NCI-H226 (cell line): ENCODE results near the gene SLC37A1.

ENCODE experiments used
- DNase-seq: peaks from one replicate; pipeline ENCODE4 v3.0.0-alpha.2; 2015

Gene SLC37A1

DNA sequence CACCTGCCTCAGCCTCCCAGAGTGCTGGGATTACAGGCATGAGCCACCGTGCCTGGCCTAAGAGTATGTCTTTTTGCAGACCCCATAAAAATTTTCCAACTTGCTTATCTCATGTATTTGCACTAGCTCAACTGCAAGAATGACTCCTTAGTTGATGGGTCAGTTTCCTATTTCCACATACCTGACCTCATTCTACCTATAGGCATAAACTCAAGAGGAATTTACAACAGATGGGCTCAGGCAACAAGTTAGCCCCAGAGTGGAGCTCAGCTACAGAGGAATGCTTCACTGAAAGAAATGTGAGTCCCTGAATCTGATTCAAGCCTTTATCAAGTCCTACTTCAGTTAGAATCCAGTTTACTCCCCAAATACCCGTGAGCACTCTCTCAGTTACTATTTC is 5.3 kb upstream of the SLC37A1 start:
- peak; percentile 63 for DNase-seq

DNA sequence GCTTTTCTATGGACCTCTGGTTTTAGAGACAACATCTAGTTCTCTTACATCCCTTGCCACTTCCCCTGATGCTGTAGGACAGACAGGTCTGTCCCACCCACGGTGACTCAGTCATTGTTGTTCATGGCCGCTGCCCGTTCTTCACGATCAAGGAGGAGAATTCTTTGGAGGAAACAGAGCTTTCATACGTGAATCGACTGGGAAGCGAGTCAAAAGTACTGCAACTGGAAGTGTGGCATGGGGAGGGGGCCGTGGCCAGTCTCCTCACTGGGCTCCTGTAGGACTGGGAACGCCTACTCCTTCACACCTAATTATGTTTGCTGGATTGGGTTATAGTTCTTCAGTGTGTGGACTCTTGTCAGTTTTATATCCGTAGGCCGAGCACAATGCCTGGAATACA is 4.4 kb upstream of the SLC37A1 start:
- no peak for DNase-seq

DNA sequence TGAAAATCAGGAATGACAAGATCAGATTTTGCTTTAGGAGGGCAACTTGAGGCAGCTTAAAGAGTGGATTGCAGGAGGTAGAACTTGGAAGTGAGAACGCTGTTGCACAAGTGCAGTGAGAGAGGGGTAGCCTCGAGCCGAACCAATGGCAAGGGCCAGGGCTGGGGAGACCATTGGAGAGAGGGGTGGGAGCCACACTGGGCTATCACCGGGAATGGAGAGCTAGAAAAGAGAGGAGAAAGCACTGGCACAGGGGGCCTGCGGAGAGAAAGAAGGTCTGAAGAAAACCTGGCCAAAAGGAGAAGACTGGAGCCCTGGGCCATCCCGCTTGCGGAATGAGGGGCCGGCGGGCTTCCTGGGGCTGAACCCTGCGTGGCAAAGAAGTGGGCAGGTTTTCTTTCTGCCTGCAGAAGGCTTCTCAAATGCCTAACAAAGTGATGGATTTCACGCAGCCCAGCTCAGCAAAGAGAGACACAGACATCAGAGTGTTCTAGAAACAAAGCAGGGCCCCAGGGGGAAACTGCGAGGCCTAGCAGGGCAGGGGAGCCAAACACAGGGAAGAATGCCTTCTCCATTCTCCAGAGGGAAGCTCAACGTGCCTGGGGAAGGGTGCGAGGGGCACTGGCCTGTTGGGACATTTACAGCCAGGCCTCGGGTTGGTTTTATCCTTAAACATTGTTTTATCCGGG is 1.2 kb upstream of the SLC37A1 start:
- no peak for DNase-seq

DNA sequence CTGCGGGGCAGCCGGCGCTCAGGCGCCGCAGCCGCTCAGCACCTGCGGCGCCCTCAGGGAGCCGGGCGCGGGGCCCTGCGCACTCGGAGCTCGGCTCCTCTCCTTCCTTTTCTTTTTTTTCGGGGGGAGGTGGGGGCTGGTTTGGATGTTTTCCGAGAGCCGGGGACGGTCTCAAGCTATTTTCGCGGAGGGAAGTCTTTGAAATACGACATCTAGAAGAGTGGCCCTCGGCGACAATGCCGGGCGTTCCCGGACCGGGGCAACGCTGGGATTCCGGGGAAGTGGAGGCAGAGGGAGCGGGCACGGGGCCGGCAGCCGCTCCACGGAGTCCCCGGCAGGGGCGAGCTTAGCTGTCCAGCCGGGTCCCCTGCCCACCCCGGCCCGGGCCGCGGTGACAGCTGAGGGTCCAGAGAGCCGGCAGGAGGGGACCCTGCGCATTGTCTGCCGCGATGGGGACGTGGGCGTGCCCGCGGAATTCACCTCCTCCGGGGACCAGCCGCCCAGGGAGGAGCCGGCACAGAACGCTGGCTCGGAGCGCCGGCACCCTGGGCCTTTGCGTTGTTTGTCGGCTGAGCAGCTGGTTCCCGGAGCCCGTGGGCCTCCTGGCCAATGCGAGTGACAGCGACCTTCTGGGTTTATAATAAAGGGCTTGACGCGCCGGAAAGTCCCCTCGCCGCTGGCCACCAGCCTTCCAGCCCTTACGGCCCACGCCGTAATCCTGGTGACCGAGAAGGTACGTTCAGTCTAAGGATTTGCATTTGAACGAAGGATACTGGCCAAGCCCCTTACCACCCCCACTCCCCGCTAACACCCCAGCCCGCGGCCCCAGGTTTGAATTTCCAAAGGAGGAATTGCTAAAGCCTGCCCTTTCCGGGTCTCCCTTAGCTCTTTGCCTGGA is 582 bp downstream of the SLC37A1 start:
- DNase-seq, result no peak

DNA sequence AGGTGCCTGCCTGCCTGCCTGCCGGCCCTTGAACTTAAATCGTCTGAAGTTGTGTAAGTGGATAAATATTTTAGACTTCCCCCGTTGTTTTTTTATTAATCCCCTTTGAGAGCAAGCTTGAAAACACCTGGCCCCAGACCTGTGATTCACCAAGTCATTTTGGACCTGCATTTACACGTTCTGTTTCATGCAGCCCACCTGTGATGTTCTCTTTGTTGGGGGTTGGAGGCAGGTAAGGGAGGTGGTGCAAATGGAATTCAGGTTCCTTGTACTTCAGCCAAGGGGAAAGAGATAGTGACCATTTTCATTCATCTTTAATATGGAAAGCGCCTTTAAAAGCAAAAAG is 1.2 kb downstream of the SLC37A1 start:
- DNase-seq, result no peak

DNA sequence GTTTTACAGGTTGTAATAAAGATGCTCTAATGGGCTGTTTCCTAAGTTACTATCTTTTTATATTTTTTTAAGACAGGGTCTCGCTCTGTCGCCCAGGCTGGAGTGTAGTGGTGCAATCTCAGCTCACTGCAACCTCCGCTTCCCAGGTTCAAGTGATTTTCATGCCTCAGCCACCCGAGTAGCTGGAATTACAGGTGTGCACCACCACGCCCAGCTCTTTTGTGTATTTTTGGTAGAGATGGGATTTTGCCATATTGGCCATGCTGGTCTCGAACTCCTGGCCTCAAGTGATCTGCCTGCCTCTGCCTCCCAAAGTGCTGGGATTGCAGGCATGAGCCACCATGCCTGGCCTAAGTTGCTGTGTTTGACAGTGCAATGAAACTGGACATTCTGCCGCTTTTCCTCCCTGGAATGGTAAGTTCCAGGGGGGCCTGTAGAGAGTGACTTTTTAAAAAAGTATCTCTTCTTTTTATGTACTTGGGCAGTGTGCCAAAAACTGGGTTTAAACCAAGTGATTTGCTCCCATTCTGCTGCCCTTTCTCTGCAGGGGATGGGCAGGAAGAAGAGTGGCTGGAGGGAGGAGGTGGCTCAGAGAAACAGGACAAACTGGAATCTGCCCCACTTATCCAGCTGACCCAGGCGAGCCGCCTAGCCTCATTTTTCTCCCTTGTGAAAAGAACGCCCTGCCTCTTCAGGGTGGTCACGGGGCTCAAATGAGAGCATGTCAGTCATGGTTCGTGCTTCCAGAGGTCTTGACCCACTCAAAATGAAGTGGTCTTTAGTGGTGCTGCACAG is 2.3 kb downstream of the SLC37A1 start:
- no peak for DNase-seq

DNA sequence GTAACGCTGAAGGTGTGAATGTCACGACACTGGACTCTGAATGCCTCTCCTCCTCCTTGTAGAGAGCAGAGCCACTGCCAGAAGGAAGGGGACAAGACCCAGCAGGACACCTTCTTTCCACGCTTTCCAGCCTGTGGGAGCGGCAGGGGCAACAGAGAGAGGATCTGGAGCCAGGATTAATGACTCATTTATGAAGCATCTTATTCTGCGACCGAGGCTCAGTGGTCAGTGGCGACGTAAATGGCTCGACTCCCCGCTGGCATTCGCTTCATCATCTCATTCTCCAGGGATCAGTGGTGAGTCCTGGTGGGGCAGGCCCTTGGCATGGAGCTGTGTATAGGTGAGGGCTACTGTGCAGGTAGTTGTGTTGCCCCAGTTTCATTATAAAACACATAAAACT is 4.6 kb downstream of the SLC37A1 start:
- DNase-seq, result peak; percentile 17

DNA sequence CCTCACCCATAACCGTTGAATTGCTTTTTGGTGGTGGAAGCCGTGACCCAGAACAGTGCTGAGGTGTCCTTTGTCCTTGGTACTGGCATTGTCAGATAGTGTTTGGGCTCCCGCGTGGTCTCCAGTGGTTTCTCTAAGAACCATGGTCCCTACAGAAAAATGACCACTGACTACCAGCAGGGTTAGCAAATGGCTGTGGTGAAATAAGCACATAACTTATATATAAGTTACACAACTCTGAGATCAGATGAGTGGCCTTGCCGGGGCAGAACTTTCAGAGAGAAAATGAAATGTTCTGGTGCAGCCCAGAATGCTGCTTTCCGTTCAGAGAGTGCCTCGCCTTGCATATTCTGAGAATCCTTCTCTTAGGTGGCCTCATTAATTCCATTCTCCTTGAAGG is 5.0 kb downstream of the SLC37A1 start:
- DNase-seq, result no peak

DNA sequence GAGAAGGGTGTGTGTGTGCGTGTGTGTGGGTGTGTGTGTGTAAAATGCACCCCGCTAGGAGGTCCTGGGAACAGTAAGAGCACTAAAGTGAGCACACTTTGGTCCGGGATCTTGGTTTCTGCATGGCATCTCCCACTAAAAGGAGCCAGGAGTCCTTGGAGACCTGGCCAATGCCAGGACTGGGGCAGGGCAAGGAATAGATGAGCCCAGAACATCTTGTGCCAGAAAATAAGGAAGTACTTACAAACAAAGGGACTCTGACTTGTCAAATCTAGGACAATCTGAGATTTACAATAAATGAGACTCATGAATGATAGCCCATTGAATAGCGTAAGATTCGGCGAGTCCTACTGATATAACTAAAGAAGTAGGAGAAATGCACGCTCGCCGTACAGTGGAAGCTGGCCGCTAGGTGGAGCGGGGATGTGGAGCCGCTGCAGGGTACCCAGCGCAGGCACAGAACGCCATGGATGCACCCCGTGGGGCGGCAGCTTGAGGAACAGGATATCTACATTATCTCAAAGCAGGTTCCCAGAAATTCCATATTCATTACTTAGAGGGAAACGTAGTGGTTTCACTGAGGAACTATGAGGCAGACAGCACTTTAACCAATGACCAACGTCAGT is 7.1 kb downstream of the SLC37A1 start:
- no peak for DNase-seq

DNA sequence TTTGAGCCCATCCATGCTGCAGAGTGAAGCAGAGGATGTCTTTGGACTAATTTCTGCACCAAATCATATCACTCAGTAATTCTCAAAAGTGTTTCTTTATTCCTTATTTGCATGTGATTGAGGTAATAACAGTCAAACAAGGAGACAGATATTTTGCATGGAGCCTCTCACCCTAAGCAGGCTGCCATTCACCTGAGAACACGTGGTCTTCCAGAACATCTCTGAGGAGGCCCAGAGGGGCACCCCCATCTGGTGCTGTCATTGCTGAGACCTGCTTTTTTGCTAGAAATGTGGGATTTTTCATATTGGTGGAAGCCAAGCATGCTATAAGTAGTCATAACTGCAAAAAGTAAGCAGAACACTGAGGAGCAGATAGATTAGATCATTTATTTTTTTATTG is 7.7 kb downstream of the SLC37A1 start:
- no peak for DNase-seq

DNA sequence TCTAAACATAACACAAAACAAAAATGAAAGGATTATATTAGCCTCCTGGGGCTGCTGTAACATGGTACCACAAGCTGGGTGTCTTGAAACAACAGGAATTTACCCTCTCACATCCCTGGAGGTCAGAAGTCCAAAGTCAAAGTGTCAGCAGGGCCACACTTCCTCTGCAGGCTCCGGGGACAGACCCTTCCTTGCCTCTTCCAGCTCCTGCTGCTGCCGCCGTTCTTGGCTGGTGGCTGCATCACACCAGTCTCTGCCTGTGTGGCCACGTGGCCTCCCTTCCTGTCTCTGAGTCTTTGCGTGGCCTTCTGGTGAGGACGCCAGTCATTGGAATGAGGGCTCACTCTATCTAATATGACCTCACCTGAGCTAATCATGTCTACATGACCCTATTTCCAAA is 8.2 kb downstream of the SLC37A1 start:
- DNase-seq, result no peak

DNA sequence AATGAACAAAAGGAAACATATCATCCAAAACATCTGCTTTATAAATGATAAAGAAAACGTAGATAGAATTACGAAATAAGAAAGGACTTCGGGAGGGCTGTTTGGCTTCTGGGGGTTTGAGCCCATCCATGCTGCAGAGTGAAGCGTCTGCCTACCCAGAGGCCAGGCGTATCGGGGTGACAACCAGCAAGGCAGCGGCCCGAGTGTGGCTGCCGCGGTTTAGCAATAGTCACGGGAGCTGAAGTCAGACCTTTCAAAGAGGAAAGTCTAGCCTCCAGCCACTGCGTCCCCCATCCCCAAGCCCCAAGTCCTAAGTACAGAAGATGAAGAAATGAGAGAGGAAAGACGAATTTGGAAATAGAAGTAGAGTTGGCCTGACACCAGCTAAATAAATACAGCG is 8.6 kb downstream of the SLC37A1 start:
- no peak for DNase-seq

DNA sequence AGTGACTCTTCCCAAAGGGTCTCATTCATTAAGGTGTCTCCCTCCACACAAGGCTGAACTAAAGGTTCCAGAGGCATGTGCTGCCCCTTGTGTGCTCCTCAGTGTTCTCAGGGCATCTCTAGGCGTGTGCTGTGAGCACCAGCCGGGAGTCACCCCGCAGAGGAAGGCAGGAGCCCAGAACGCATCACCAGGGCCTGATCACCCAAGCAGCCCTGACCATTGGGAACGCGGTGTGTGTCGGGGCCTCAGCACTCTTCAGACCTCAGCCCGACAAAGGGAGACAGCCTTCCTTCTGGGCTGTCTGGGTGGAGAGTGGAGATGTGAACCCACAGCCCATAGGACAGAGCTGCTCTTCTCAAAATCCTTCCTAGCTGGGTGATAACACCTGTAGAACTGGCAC is 9.1 kb downstream of the SLC37A1 start:
- no peak for DNase-seq

DNA sequence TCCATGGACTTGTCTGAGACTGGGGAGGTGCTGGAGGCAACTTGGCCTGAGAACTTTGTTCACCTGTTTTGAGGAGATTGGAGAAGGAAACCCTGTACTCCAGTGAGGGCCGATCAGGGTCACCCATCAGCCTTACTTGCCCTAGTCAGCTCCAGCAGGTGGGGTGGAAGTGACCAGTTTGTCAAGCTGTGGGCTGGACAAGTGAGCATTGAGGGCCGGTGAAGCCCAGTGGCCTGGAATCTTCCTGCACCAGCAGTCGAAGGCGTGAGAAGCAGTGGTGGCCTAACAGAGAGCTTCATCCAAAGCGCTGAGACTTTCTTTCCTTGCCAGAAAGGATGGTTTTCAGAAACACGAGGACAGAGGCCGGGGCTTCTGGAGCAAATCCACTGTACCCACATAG is 9.6 kb downstream of the SLC37A1 start:
- DNase-seq, result no peak

DNA sequence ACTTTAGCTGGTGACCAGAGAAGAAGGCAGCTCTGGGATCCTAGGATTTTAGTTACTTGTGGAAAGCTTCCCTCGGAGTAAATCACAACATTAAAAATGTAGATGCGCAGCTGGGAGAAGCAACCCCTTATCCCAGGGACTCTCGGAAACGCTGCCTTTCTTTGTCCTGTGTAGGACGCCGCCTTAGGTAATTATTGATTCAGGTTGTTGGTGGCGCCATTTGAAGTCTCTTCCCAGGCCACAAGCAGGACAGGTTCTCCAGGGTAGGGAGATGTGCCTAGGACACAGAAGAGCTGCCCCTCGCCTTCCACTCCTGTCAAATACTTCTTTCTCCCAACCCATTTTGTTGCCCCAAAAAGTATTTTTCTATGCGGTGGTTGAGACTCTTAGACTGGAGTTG is 10.3 kb downstream of the SLC37A1 start:
- DNase-seq, result no peak

DNA sequence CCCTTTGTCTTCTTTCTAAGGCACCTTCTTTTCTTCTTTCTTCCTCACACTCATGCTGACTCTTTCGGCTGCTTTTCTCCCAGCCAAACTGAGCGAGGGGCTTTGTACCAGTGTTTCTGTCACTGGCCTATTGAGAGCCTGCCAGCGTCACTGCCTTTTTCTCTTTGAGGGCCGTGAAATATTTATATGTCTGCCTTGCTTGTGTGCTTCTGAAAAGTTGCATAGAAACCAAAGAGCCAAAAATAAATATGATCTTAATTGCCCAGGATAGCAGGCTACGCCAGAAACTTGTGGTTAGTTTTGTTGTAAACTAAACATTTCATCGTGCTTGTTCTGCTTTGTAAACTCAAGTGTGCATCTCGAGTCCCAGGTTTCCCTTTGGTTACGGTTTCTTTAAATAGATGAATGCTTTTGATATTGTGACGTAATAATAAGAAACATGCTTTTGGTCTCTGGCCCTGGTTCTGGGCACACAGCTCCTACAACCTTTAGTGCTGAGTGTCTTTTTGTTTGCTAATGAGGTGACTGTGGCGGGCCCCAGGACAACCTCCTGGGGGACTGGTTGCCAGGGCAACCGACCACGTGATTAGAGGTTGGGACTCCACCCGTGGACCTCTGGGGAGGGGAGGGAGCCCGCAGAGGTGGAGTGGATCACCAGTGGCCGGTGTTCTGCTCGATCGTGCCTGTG is 10.8 kb downstream of the SLC37A1 start:
- no peak for DNase-seq

DNA sequence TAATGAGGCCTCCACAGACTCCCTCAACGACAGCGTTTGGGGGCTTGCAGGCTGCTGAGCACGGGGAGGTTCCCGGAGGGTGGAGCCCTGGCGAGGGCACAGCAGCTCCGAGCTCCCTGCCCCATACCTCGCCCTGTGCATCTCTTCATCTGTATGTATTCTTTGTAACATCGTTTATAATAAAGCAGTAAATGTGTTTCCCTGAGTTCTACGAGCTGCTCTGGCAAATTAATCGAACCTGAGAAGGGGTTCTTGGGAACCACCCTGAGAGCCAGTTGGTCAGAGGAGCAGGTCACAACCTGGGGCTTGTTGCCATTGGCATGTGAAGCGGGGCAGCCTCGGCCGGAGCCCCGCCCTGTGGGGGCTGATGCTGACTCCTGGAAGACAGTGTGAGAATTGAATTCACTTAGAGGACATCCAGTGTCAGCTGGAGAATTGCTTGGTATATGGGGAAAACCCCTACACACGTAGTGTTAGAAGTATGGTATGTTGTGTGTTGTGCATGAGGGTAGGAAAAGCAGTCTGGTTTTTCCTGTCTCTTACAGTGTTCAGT is 11.5 kb downstream of the SLC37A1 start:
- DNase-seq, result no peak

DNA sequence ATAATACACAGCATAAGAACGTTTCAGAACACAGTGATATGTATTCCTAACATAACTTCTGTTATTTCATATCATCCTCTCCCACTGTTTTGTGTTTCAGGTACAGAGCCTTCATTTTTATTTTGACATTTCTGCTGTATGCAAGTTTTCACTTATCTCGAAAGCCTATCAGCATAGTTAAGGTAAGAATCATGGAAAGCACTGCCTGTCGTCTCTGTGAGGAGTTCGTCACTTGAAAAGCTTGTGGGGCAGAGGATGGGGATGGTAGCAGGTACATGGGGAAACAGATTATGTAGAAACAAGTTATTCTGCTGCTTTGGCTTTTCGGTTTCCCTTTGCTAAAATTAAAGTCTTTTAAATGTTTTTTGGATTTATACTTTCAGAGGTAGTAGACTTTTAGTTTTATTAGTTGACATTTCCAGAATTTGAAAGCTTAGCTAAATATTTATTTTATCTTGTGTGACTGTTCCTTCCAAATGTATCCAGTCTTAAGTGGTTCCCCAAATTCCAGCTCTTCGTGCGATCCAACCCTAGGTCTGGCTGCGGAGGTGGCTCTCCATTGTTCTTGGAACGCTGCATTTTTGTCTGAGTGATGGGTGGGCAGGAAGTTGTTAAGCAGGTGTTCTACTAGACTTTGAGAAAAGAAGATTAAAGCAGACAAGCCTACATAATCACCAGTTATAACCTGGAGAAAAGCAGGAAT is 12.2 kb downstream of the SLC37A1 start:
- no peak for DNase-seq

DNA sequence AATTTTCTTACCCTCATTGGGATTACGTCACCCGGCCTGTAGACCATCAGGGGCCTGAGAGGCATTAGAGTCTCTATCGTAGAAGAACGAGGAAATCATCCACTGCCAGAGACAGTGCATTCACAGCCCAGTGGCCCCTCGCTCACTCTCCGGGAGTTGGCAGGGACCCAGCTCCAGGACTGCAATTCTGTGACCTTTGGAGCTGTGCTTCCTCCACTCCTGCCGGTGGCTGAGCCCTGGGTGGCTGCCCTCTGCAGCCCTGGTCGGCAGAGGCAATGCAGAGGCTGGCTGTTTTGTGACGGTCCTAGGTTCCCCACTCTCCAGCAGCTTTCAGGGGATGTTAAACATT is 12.7 kb downstream of the SLC37A1 start:
- no peak for DNase-seq

DNA sequence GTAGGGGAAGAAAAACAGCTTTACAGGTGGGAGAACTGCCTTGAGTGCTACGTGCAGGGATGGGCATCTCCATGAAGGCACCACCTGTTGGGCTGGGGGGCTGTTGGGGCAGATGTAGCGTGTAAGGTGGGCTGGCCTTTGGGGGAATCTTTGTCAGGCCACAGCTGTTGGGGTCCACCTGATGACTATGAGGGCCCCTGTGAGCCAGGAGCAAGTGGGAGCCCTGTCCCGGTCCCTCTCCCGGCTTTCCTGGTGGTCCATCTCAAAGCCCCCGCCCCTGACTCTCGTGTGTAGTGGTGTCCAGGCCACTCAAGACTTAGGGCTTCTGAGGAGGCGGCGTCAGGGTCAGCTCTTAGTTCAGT is 13.5 kb downstream of the SLC37A1 start:
- DNase-seq, result no peak

DNA sequence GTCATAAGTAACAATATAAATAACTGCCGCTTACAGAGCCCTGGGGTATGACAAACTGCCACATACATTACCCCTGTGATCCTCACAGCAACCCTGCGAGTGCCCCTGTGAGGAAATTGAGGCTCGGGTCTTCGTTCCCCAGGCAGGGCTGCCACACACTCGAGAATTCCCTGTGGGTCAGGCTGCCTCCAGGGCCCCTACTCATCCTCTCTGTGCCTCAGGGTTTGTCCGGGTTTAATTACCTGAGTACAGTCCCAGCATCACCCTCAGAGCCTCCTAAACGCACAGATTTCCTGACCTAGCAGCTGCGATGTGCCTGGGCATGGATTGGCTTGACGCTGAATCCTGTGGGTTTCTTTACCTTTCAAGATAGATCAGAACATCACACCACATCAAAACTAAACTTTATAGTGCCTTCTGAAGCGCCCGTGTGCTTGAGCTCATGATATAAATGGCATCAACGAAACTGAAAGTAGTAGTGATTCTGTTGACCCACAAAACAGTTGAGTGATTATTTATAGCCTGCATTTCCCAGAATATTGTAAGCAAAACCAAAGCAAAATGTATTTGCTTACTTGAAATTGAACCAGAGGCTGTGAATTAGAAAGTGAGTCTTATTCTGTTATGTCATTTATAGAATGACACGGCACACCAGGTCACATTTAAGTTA is 14.0 kb downstream of the SLC37A1 start:
- no peak for DNase-seq

DNA sequence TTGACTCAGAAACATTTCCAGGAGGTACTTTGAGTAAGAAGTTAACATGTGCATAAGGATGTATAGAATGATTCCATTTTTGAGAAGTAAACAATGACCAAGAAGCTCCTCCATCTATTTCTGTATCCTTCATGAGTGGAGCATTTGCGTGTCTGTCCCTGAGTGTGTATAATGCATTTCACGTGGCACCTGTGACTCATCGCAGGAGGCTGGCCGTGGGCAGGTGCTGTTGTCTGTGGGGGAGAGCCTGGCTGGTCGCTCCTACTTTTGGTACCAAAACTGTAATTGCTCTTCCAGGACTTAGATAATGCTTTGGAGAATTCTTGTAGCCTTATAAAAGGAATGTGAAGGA is 16.5 kb downstream of the SLC37A1 start:
- no peak for DNase-seq
